GM12892 (cell line): Measurements from ENCODE around the gene LAIR2.

Experiments
- POLR2A ChIP-seq: IDR thresholded peaks from 2 replicates; pipeline ENCODE4 v1.6.1; 2011; ENCODE audit warnings: low read depth, low read length, control low read depth
- POLR2AphosphoS5 ChIP-seq: IDR thresholded peaks from 2 replicates; pipeline ENCODE4 v1.6.1; 2011; ENCODE audit warnings: low read depth, low read length, control low read depth

- TF ChIP-seq POLR2A: no peak
- no peak for TF ChIP-seq POLR2AphosphoS5
These were observed 46.2 kb downstream of the LAIR2 start for GRCh38 chr19:54548806-54549205.
